GM23338 (cell line): ENCODE data around the gene FBRSL1.
A peak's percentile ranks its signal among the peaks of the same experiment; 100 is the strongest.

ENCODE experiments used
- EZH2 ChIP-seq: fragments of 200-600 bp; sonication (generic); IDR thresholded peaks from one replicate; pipeline ENCODE4 v1.8.0; 2017; ENCODE audit warnings: antibody characterized with exemption, mild to moderate bottlenecking, low read depth; ENCODE audit not compliant: unreplicated experiment
- NANOG ChIP-seq: IDR thresholded peaks from 2 replicates; pipeline ENCODE4 v1.6.1; 2016; ENCODE audit warnings: antibody characterized with exemption, borderline replicate concordance
- REST ChIP-seq: IDR thresholded peaks from one replicate; pipeline ENCODE4 v1.6.1; 2018; ENCODE audit warnings: antibody characterized with exemption; ENCODE audit not compliant: unreplicated experiment
- TF ChIP-seq, protein P1 (sequence below), 2 experiments: fragments of 200-600 bp in 1 of 2; sonication (generic) in 1 of 2; conservative IDR thresholded peaks; 2 replicates each; pipeline versions ENCODE4 v1.5.1 to v1.6.1; 2016 to 2017; ENCODE audit warnings: antibody characterized with exemption in 2 of 2, low read depth in 2 of 2, mild to moderate bottlenecking in 2 of 2, moderate library complexity in 1 of 2

DNA sequence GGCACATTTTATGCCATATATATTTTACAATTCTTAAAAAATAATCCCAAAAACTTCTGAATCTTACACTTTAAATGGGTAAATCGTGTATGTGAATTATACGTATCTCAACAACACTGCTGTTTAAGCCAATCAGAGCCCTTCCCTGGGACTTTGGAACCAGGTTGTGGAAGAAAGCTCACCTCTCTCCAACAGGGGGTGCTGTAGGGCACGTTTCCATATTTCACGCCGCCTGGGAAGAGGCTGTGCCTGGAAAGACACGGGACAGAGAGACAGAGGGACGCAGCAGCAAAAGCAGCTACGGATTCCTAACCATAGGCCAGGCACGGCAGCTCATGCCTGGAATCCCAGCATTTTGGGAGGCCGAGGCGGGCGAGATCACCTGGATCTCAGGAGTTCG lies 29.4 kb upstream of the FBRSL1 start:
- TF ChIP-seq NANOG: no peak
- TF ChIP-seq EZH2: no peak
- TF ChIP-seq, protein P1, sequence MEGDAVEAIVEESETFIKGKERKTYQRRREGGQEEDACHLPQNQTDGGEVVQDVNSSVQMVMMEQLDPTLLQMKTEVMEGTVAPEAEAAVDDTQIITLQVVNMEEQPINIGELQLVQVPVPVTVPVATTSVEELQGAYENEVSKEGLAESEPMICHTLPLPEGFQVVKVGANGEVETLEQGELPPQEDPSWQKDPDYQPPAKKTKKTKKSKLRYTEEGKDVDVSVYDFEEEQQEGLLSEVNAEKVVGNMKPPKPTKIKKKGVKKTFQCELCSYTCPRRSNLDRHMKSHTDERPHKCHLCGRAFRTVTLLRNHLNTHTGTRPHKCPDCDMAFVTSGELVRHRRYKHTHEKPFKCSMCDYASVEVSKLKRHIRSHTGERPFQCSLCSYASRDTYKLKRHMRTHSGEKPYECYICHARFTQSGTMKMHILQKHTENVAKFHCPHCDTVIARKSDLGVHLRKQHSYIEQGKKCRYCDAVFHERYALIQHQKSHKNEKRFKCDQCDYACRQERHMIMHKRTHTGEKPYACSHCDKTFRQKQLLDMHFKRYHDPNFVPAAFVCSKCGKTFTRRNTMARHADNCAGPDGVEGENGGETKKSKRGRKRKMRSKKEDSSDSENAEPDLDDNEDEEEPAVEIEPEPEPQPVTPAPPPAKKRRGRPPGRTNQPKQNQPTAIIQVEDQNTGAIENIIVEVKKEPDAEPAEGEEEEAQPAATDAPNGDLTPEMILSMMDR (conservative IDR thresholded peaks at IDR 0.05; ENCODE audit: low read depth in 2 of 2): peak; percentile 78 to 90
- TF ChIP-seq REST: no peak
